ENCODE measurements around the gene UFM1.
"Not testable (repeated sequence)": the region's sequence is repeated elsewhere in the genome, so short reads cannot be mapped to it uniquely, and the experiment has no call there.

UFM1 gene

GRCh38 chr13:38349390-38350113 is at the start of gene UFM1:
Gene UFM1, plus strand, starts transcription at chr13:38349851. Its CDS starts 69 bp downstream, at chr13:38349920.
- DNase-seq (ENCODE audit: low read depth), result peak; percentile 86

- DNase-seq (ENCODE audit: low read depth), result no peak
These were observed 48.4 kb upstream of the UFM1 start for GRCh38 chr13:38301236-38301635.

GRCh38 chr13:38303816-38304320 is 45.8 kb upstream of the UFM1 start:
- no peak for DNase-seq (ENCODE audit: low read depth)

- peak; percentile 63 for DNase-seq (ENCODE audit: low read depth)
These were observed 40.9 kb upstream of the UFM1 start for GRCh38 chr13:38308736-38309135.

- DNase-seq (ENCODE audit: low read depth), result no peak
These were observed 40.3 kb upstream of the UFM1 start for GRCh38 chr13:38309397-38309796.

- not testable (repeated sequence) for DNase-seq (ENCODE audit: low read depth)
These were observed 38.5 kb upstream of the UFM1 start for GRCh38 chr13:38311175-38311574.

GRCh38 chr13:38316129-38316528 is 33.5 kb upstream of the UFM1 start:
- no peak for DNase-seq (ENCODE audit: low read depth)

GRCh38 chr13:38321654-38322053 is 28.0 kb upstream of the UFM1 start:
- DNase-seq (ENCODE audit: low read depth), result no peak

GRCh38 chr13:38325426-38325825 is 24.2 kb upstream of the UFM1 start:
- no peak for DNase-seq (ENCODE audit: low read depth)

- DNase-seq (ENCODE audit: low read depth), result no peak
These were observed 21.0 kb upstream of the UFM1 start for GRCh38 chr13:38328699-38329098.

GRCh38 chr13:38334845-38335244 is 14.8 kb upstream of the UFM1 start:
- DNase-seq (ENCODE audit: low read depth), result no peak

- DNase-seq (ENCODE audit: low read depth), result no peak
These were observed 11.6 kb upstream of the UFM1 start for GRCh38 chr13:38338089-38338488.

- DNase-seq (ENCODE audit: low read depth), result no peak
These were observed 9.0 kb upstream of the UFM1 start for GRCh38 chr13:38340624-38341023.

- DNase-seq (ENCODE audit: low read depth), result no peak
These were observed 8.4 kb upstream of the UFM1 start for GRCh38 chr13:38341149-38341692.

GRCh38 chr13:38346764-38347163 is 2.9 kb upstream of the UFM1 start:
- no peak for DNase-seq (ENCODE audit: low read depth)

- DNase-seq (ENCODE audit: low read depth), result no peak
These were observed 726 bp upstream of the UFM1 start for GRCh38 chr13:38348861-38349389.

GRCh38 chr13:38350114-38350617 is 515 bp downstream of the UFM1 start:
- DNase-seq (ENCODE audit: low read depth), result peak; percentile 37

- no peak for DNase-seq (ENCODE audit: low read depth)
These were observed 6.0 kb downstream of the UFM1 start for GRCh38 chr13:38355595-38356119.

- DNase-seq (ENCODE audit: low read depth), result no peak
These were observed 9.0 kb downstream of the UFM1 start for GRCh38 chr13:38358684-38359083.

- DNase-seq (ENCODE audit: low read depth), result no peak
These were observed 12.1 kb downstream of the UFM1 start for GRCh38 chr13:38361542-38362262.

GRCh38 chr13:38363219-38363618 is 13.6 kb downstream of the UFM1 start:
- no peak for DNase-seq (ENCODE audit: low read depth)

GRCh38 chr13:38363746-38364145 is 14.1 kb downstream of the UFM1 start:
- not testable (repeated sequence) for DNase-seq (ENCODE audit: low read depth)

All from GM04504 (cell line).